ENCODE data around the gene PMF1. TPM values are rescaled to one million over a fixed set of nuclear protein-coding genes. Genes with fewer than 3 reads are reported as not detected.
"Not testable (repeated sequence)": the region's sequence is repeated elsewhere in the genome, so short reads cannot be mapped to it uniquely, and the experiment has no call there.

Gene PMF1
- polyA plus RNA-seq, 2 of the 4 experiments (the other 2 are of a cell fraction), result 59.8 to 63.9 TPM

GRCh38 chr1:156181391-156181924 lies 31.3 kb upstream of the PMF1 start:
- Histone ChIP-seq H3K27ac (peak overlapping the region; percentile 6 to 19; a peak in 1 of 6 replicates), H3K4me1 (peaks cover 20% of the 10 kb centered on the region), H3K4me2 (peak overlapping the region; percentile 7; the same call in 1 of the 3 replicates)
- peak; percentile 86; the same call in 1 of the 2 replicates for TF ChIP-seq FOXS1 (CRISPR knock-in tag; IDR thresholded peaks at IDR 0.05)
- TF ChIP-seq HOXB5 (CRISPR knock-in tag; IDR thresholded peaks at IDR 0.05), result peak; percentile 67; the same call in 1 of the 2 replicates
- peak; percentile 83 for TF ChIP-seq ZSCAN20 (CRISPR knock-in tag; IDR thresholded peaks at IDR 0.05)
- peak; percentile 80; the same call in 1 of the 2 replicates for TF ChIP-seq HOXB13 (CRISPR knock-in tag; IDR thresholded peaks at IDR 0.05; ENCODE audit: low read depth)
- TF ChIP-seq ZNF302 (CRISPR knock-in tag; IDR thresholded peaks at IDR 0.05), result peak; percentile 86
- TF ChIP-seq, protein P1, sequence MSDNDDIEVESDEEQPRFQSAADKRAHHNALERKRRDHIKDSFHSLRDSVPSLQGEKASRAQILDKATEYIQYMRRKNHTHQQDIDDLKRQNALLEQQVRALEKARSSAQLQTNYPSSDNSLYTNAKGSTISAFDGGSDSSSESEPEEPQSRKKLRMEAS (IDR thresholded peaks at IDR 0.05), result 0 out of 2 replicates have a peak, but pooled peaks have one; percentile 28
- TF ChIP-seq EHF (CRISPR knock-in tag; IDR thresholded peaks at IDR 0.05), result peak; percentile 81; the same call in 1 of the 2 replicates
- 0 out of 2 replicates have a peak, but pooled peaks have one; percentile 77 for TF ChIP-seq HEYL (CRISPR knock-in tag; IDR thresholded peaks at IDR 0.05)
- H3K9me3 ChIP-seq; ATAC-seq; POLR2A ChIA-PET; FAIRE-seq; CTCF ChIA-PET; DNase-seq (ENCODE audit: low read depth in 1 of 2, low spot score in 1 of 2); H3K4me3 ChIP-seq: not testable (repeated sequence)
- 33% methylated on average over 8 of the region's 8 CpGs for WGBS (ENCODE audit: missing lambda C conversion rate)

DNA sequence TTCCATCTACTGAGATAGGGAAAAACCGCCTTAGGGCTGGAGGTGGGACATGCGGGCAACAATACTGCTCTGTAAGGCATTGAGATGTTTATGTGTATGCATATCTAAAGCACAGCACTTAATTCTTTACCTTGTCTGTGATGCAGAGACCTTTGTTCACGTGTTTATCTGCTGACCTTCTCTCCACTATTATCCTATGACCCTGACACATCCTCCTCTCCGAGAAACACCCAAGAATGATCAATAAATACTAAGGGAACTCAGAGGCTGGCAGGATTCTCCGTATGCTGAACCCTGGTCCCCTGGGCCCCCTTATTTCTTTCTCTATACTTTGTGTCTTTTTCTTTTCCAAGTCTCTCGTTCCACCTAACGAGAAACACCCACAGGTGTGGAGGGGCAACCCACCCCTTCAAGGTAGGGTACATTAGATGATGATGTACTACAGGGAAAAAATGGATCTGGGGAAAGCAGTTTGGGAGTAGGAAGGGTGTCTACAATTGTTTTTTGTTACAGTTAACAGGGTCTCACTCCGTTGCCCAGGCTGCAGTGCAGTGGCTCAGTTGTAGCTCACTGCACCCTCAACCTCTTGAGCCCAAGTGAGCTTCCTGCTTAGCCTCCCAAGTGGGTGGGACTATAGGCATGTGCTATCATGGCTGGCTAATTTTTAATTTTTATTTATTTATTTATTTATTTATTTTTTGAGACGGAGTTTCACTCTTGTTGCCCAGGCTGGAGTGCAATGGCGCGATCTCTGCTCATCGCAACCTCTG lies 30.6 kb upstream of the PMF1 start:
- H3K4me2 ChIP-seq; H3K4me3 ChIP-seq; ATAC-seq; POLR2A ChIA-PET; H3K9me3 ChIP-seq; DNase-seq (ENCODE audit: low read depth in 1 of 2, low spot score in 1 of 2); FAIRE-seq; H3K27ac ChIP-seq; CTCF ChIA-PET: not testable (repeated sequence)
- 87% methylated on average over 12 of the region's 12 CpGs for WGBS (ENCODE audit: missing lambda C conversion rate)
- H3K4me1 ChIP-seq, result peaks cover 20% of the 10 kb centered on the region

GRCh38 chr1:156186347-156187177 lies 26.2 kb upstream of the PMF1 start:
- DNase-seq (ENCODE audit: low read depth in 1 of 2, low spot score in 1 of 2); FAIRE-seq; H3K27ac ChIP-seq; H3K4me3 ChIP-seq; H3K9me3 ChIP-seq; H3K4me2 ChIP-seq; ATAC-seq; H3K4me1 ChIP-seq; POLR2A ChIA-PET: not testable (repeated sequence)
- CTCF ChIA-PET, result interaction anchor here (1.2 to 1.7 kb wide), 2 partner anchors 8 to 10 kb away, joined by 3 to 6 read pairs; partner anchors contain the start of gene SLC25A44
- WGBS (ENCODE audit: missing lambda C conversion rate), result 75% methylated on average over 2 of the region's 2 CpGs

- 78% methylated on average over 4 of the region's 4 CpGs for WGBS (ENCODE audit: missing lambda C conversion rate)
- DNase-seq (ENCODE audit: low read depth in 1 of 2, low spot score in 1 of 2); POLR2A ChIA-PET; FAIRE-seq; H3K9me3 ChIP-seq; H3K27ac ChIP-seq; H3K4me1 ChIP-seq; ATAC-seq; H3K4me2 ChIP-seq; H3K4me3 ChIP-seq: not testable (repeated sequence)
- CTCF ChIA-PET, result interaction anchor here (1.1 to 1.5 kb wide), 4 partner anchors 17 to 46 kb away, joined by 3 read pairs; no protein-coding TSS in a partner anchor
Observed at GRCh38 chr1:156190265-156190664, 22.5 kb upstream of the PMF1 start.

DNA sequence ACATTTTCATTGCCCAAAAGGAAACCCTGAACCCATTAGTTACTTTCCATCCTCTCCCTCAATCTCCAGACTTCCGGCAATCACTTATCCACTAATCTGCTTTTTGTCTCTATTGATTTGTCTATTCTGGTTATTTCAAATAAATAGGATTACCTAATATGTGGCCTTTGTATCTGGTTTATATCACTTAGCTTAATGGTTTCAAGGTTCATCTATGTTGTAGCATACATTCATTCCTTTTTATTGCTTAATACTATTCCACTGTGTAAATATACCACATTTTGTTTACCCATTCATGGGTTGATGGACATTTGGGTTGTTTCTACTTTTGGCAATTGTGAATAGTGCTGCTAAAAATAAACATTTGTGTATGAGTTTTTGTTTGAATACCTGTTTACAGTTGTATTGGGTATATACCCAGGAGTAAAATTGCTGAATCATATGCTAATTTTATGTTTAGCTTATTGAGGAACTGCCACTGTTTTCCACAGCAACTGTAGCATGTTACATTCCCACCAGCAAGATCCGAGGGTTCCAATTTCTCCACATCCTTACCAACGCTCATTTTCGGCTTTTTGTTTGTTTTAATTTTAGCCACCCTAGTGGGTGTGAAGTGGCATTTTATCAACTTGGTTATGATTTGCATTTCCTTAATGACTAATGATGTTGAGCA lies 21.4 kb upstream of the PMF1 start:
- no peak for DNase-seq (ENCODE audit: low read depth in 1 of 2, low spot score in 1 of 2)
- WGBS (ENCODE audit: missing lambda C conversion rate), result 83% methylated on average over 4 of the region's 4 CpGs
- peak; percentile 73 for TF ChIP-seq MAFK (IDR thresholded peaks at IDR 0.05; ENCODE audit: partially characterized antibody)
- no peak for TF ChIP-seq CHD2 (IDR thresholded peaks at IDR 0.05; ENCODE audit: low read length, partially characterized antibody)
- no peak for FAIRE-seq
- ChIA-PET POLR2A (no interaction called here), CTCF (interaction anchor here (0.7 to 1.5 kb wide), 5 partner anchors 18 to 101 kb away, joined by 3 read pairs; no protein-coding TSS in a partner anchor)
- no peaks in the 10 kb centered on the region; the same call in 2 of the 3 replicates for H3K9me3 ChIP-seq
- no peak overlapping the region for H3K4me3 ChIP-seq
- H3K27ac ChIP-seq, result no peak overlapping the region
- no peak overlapping the region for H3K4me2 ChIP-seq
- ATAC-seq, result no peak
- 0 out of 3 replicates have a peak, but pooled peaks cover 9% of the 10 kb centered on the region for H3K4me1 ChIP-seq

All from A549 (cell line).